RWPE2 (cell line): ENCODE data around the gene ARID5B.

Source experiments
- ATAC-seq: fragments of 200-7000 bp; cut with Tn5 transposase; 3 replicates; pipeline ENCODE4 v1.9.1; 2021; ENCODE audit warnings: low read depth
- DNase-seq: peaks from one replicate; pipeline ENCODE4 v3.0.0-alpha.2; 2020; ENCODE audit warnings: low spot score
- H3K27ac ChIP-seq: fragments of 450-650 bp; 2 replicates; pipeline ENCODE4 v1.5.1; 2017; ENCODE audit warnings: mild to moderate bottlenecking; ENCODE audit not compliant: poor library complexity, severe bottlenecking
- H3K27me3 ChIP-seq: fragments of 250-450 bp; sonication (Bioruptor Pico); 2 replicates; pipeline ENCODE4 v1.5.1; 2021; ENCODE audit warnings: mild to moderate bottlenecking, moderate library complexity; ENCODE audit not compliant: insufficient read depth, poor library complexity, severe bottlenecking
- H3K36me3 ChIP-seq: fragments of 250-450 bp; sonication (Bioruptor Pico); 2 replicates; pipeline ENCODE4 v1.5.1; 2020; ENCODE audit warnings: low read depth, mild to moderate bottlenecking, moderate library complexity
- H3K4me1 ChIP-seq: fragments of 250-450 bp; sonication (Bioruptor Pico); 2 replicates; pipeline ENCODE4 v1.5.1; 2021; ENCODE audit warnings: mild to moderate bottlenecking, moderate library complexity; ENCODE audit not compliant: insufficient read depth, poor library complexity, severe bottlenecking
- H3K4me3 ChIP-seq: fragments of 250-450 bp; sonication (Bioruptor Pico); 2 replicates; pipeline ENCODE4 v1.5.1; 2021; ENCODE audit warnings: mild to moderate bottlenecking, moderate library complexity; ENCODE audit not compliant: severe bottlenecking
- H3K9me3 ChIP-seq: fragments of 250-450 bp; sonication (Bioruptor Pico); 2 replicates; pipeline ENCODE4 v1.5.1; 2021; ENCODE audit warnings: mild to moderate bottlenecking, moderate library complexity; ENCODE audit not compliant: severe bottlenecking
- TF ChIP-seq, protein P1 (sequence below): fragments of 450-650 bp; IDR thresholded peaks from one replicate; pipeline ENCODE4 v1.5.1; 2017; ENCODE audit warnings: mild to moderate bottlenecking, moderate library complexity; ENCODE audit not compliant: poor library complexity, severe bottlenecking

ARID5B gene

DNA sequence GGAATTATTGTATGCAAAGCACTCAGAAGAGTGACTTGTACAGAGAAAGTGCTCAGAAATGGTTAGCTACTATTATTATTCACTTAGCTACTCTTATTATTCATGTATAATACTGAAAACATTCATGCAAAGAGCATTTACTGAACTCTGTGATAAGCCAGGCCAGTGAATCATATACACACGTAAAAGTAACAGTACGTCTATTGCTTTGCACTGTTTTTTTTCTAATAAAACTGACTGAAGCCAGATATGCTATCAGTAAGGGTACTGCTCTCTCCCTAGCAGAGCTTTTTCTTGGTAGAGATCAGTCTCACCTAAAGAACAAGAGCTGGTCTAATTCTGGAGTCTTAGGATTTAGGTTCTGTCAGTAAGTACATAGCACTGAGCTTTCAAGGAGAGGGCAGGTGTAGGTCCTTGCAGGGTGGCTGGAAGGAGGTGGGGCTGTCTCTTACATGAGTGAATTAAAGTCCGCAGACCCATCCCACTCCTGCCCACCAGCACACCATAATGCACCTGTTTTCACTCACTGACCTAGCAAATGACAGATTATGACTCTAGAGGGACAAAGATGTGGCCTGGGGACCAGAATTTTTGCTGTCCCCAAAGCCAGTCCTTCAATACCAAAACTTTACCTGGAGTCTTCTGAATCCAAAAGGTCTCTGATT, 145.9 kb downstream of the ARID5B start:
- Histone ChIP-seq H3K4me3 (no peak overlapping the region), H3K9me3 (no peaks in the 10 kb centered on the region), H3K27me3 (no peaks in the 10 kb centered on the region), H3K4me1 (peaks cover 72% of the 10 kb centered on the region), H3K27ac (peak overlapping the region; percentile 81), H3K36me3 (peaks cover 11% of the 10 kb centered on the region)
- ATAC-seq, result no peak
- DNase-seq, result no peak
- TF ChIP-seq, protein P1, sequence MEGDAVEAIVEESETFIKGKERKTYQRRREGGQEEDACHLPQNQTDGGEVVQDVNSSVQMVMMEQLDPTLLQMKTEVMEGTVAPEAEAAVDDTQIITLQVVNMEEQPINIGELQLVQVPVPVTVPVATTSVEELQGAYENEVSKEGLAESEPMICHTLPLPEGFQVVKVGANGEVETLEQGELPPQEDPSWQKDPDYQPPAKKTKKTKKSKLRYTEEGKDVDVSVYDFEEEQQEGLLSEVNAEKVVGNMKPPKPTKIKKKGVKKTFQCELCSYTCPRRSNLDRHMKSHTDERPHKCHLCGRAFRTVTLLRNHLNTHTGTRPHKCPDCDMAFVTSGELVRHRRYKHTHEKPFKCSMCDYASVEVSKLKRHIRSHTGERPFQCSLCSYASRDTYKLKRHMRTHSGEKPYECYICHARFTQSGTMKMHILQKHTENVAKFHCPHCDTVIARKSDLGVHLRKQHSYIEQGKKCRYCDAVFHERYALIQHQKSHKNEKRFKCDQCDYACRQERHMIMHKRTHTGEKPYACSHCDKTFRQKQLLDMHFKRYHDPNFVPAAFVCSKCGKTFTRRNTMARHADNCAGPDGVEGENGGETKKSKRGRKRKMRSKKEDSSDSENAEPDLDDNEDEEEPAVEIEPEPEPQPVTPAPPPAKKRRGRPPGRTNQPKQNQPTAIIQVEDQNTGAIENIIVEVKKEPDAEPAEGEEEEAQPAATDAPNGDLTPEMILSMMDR, result no peak

DNA sequence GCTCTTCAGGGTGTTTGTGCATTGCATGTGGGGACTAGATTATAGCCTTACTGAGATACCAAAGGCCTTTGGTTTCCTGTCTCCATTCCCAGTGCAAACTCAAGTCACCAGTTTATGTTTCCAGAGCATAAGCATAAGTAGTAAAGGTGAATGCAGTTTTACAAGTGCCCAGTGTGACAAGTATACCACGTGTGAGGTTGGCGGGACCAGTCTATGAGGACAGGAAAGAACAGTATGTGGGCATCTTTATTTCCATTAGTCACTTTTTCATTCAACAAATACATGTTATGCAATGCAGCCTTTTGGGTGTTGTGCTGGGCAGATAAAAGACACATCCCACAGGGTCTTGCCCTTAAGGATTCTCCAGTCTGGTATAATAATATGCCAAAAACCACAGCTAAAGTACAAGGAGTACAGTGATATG, 146.5 kb downstream of the ARID5B start:
- H3K4me3 ChIP-seq, result no peak overlapping the region
- TF ChIP-seq, protein P1, result no peak
- ATAC-seq, result no peak
- H3K36me3 ChIP-seq, result peaks cover 17% of the 10 kb centered on the region
- H3K27ac ChIP-seq, result peak overlapping the region; percentile 81
- H3K4me1 ChIP-seq, result peaks cover 72% of the 10 kb centered on the region
- no peaks in the 10 kb centered on the region for H3K27me3 ChIP-seq
- no peak for DNase-seq
- no peaks in the 10 kb centered on the region for H3K9me3 ChIP-seq

DNA sequence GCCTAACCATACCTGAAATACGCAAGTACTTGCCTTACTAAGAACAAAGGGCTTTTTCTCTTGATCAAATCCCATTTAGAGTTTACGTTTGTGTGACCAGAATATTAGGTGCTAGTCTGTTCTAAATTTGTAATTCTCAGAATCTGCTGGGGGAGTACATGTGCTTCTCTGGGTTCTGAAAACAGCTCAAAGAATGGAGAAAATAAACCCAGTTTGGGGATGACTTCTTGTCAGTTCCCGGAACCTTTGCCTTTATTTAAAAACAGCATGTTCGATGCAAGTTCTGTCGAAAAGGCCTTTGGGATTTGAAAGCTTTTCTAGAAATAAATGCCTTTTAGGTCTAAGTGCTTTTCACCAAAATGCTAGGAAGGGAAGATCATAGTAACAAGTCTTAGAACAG, 147.0 kb downstream of the ARID5B start:
- TF ChIP-seq, protein P1, result no peak
- H3K36me3 ChIP-seq, result peaks cover 21% of the 10 kb centered on the region
- no peaks in the 10 kb centered on the region for H3K9me3 ChIP-seq
- peak overlapping the region; percentile 81 for H3K27ac ChIP-seq
- ATAC-seq (no peak), DNase-seq (no peak)
- H3K27me3 ChIP-seq, result no peaks in the 10 kb centered on the region
- H3K4me3 ChIP-seq, result no peak overlapping the region
- peaks cover 67% of the 10 kb centered on the region for H3K4me1 ChIP-seq

DNA sequence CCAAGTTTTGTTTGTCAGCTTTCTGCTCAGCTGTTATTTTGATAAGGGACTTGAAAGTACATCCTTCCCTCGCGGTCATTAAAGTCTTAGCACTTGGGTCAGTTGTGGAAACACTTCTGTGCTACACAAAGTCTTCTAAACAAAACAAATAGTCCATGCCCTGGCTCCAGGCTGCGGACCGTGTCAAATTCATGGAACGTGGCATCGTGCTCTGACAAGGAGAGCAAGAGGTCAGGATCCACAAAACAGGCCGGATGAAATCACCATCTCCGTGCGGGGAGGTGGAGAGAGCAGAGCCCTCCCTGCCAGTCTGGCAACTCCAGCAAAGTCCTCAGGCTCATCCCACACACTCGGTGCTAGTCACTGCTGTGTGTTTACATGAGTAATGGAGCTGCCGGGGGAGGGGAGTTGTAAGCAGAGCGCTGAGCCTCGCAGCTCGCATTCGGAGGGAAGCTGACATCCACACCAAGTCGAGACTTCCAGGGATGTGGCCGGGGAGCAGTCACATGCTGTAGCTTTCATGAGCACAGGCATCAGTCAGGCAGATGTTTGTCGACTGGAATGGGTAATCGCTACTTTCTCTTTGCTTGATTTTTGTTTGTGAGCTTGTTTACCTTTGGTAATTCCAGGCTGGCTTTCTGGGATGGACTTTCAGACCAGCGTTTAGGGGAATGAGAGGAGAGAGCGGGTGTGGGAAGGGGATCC, 147.6 kb downstream of the ARID5B start:
- peaks cover 27% of the 10 kb centered on the region for H3K36me3 ChIP-seq
- peak; percentile 88 for ATAC-seq
- H3K4me3 ChIP-seq, result peak overlapping the region; percentile 26
- H3K4me1 ChIP-seq, result peaks cover 61% of the 10 kb centered on the region
- peak overlapping the region; percentile 81 for H3K27ac ChIP-seq
- TF ChIP-seq, protein P1, result no peak
- H3K9me3 ChIP-seq, result no peaks in the 10 kb centered on the region
- no peaks in the 10 kb centered on the region for H3K27me3 ChIP-seq
- peak; percentile 93 for DNase-seq
